Measurements from ENCODE around the gene HBS1L. TPM values are rescaled to one million over a fixed set of nuclear protein-coding genes. Genes with fewer than 3 reads are reported as not detected.

Gene HBS1L
- total and polyA plus RNA-seq, 9 of the 15 experiments (the other 6 are each of a cell fraction or from before 2014, with no cell fraction given), result 101 to 199 (median 145) TPM

- TF ChIP-seq, protein P1, sequence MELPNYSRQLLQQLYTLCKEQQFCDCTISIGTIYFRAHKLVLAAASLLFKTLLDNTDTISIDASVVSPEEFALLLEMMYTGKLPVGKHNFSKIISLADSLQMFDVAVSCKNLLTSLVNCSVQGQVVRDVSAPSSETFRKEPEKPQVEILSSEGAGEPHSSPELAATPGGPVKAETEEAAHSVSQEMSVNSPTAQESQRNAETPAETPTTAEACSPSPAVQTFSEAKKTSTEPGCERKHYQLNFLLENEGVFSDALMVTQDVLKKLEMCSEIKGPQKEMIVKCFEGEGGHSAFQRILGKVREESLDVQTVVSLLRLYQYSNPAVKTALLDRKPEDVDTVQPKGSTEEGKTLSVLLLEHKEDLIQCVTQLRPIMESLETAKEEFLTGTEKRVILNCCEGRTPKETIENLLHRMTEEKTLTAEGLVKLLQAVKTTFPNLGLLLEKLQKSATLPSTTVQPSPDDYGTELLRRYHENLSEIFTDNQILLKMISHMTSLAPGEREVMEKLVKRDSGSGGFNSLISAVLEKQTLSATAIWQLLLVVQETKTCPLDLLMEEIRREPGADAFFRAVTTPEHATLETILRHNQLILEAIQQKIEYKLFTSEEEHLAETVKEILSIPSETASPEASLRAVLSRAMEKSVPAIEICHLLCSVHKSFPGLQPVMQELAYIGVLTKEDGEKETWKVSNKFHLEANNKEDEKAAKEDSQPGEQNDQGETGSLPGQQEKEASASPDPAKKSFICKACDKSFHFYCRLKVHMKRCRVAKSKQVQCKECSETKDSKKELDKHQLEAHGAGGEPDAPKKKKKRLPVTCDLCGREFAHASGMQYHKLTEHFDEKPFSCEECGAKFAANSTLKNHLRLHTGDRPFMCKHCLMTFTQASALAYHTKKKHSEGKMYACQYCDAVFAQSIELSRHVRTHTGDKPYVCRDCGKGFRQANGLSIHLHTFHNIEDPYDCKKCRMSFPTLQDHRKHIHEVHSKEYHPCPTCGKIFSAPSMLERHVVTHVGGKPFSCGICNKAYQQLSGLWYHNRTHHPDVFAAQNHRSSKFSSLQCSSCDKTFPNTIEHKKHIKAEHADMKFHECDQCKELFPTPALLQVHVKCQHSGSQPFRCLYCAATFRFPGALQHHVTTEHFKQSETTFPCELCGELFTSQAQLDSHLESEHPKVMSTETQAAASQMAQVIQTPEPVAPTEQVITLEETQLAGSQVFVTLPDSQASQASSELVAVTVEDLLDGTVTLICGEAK (IDR thresholded peaks at IDR 0.05), result peak; percentile 9; the same call in 1 of the 2 replicates
- TF ChIP-seq, protein P1 (CRISPR knock-in tag; IDR thresholded peaks at IDR 0.05), result no peak
- TF ChIP-seq CBFB (CRISPR knock-in tag; IDR thresholded peaks at IDR 0.05), result 0 out of 2 replicates have a peak, but pooled peaks have one; percentile 60
- TF ChIP-seq SNRNP70 (optimal IDR thresholded peaks at IDR 0.05; ENCODE audit: low read depth, low read length), result no peak
- 0 out of 2 replicates have a peak, but pooled peaks have one; percentile 5 for TF ChIP-seq GABPB1 (CRISPR knock-in tag; IDR thresholded peaks at IDR 0.05)
- TF ChIP-seq RFX7 (CRISPR knock-in tag; IDR thresholded peaks at IDR 0.05), result peak; percentile 7; the same call in 1 of the 2 replicates
- TF ChIP-seq DDX20 (tag; IDR thresholded peaks at IDR 0.05; ENCODE audit: low read depth), result no peak
- no peak for TF ChIP-seq KDM1A (IDR thresholded peaks at IDR 0.05)
- 0 out of 2 replicates have a peak, but pooled peaks have one; percentile 16 for TF ChIP-seq ARID4B (CRISPR knock-in tag; IDR thresholded peaks at IDR 0.05)
- TF ChIP-seq FOSL1 (tag; conservative IDR thresholded peaks at IDR 0.05), result peak; percentile 43; the same call in 1 of the 2 replicates
- TF ChIP-seq, protein P2, sequence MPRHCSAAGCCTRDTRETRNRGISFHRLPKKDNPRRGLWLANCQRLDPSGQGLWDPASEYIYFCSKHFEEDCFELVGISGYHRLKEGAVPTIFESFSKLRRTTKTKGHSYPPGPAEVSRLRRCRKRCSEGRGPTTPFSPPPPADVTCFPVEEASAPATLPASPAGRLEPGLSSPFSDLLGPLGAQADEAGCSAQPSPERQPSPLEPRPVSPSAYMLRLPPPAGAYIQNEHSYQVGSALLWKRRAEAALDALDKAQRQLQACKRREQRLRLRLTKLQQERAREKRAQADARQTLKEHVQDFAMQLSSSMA (CRISPR knock-in tag; IDR thresholded peaks at IDR 0.05), result no peak
- 0 out of 2 replicates have a peak, but pooled peaks have one; percentile 29 for TF ChIP-seq ZNF589 (CRISPR knock-in tag; IDR thresholded peaks at IDR 0.05; ENCODE audit: low read depth)
These were observed 425 bp downstream of the HBS1L start (continued) for GRCh38 chr6:135054226-135054568.
